Adipocyte (in vitro differentiated cells): Measurements from ENCODE around the gene AP4E1.
"Not testable (repeated sequence)": the region's sequence is repeated elsewhere in the genome, so short reads cannot be mapped to it uniquely, and the experiment has no call there.

Source experiments
- DNase-seq: peaks from one replicate; pipeline ENCODE4 v3.0.0-alpha.2; 2015; ENCODE audit warnings: low read depth
- H3K27me3 ChIP-seq: replicated peaks from 2 replicates; pipeline ENCODE4 v1.7.0; 2013; ENCODE audit warnings: mild to moderate bottlenecking, low read length, moderate library complexity; ENCODE audit not compliant: control insufficient read depth, insufficient read depth
- H3K36me3 ChIP-seq: 2 replicates; pipeline ENCODE4 v1.7.0; 2013; ENCODE audit warnings: low read length, mild to moderate bottlenecking, moderate library complexity; ENCODE audit not compliant: control insufficient read depth, insufficient read depth, severe bottlenecking
- H3K4me1 ChIP-seq: 2 replicates; pipeline ENCODE4 v1.7.0; 2013; ENCODE audit warnings: mild to moderate bottlenecking, low read length, moderate library complexity; ENCODE audit not compliant: control insufficient read depth, insufficient read depth
- H3K4me3 ChIP-seq: 2 replicates; pipeline ENCODE4 v1.7.0; 2013; ENCODE audit warnings: mild to moderate bottlenecking, low read length, moderate library complexity
- H3K9ac ChIP-seq: 2 replicates; pipeline ENCODE4 v1.7.0; 2013; ENCODE audit warnings: mild to moderate bottlenecking, low read length, moderate library complexity
- H3K9me3 ChIP-seq: 2 replicates; pipeline ENCODE4 v1.7.0; 2013; ENCODE audit warnings: mild to moderate bottlenecking, low read length, moderate library complexity; ENCODE audit not compliant: control insufficient read depth

Gene AP4E1

GRCh38 chr15:50953302-50953701, 44.8 kb downstream of the AP4E1 start:
- H3K4me1 ChIP-seq = no peaks in the 10 kb centered on the region
- peak; percentile 28 for DNase-seq
- H3K4me3 ChIP-seq = no peak overlapping the region
- no peaks in the 10 kb centered on the region for H3K9me3 ChIP-seq
- H3K9ac ChIP-seq = no peak overlapping the region
- H3K36me3 ChIP-seq = peaks cover 70% of the 10 kb centered on the region
- no peaks in the 10 kb centered on the region for H3K27me3 ChIP-seq

DNA sequence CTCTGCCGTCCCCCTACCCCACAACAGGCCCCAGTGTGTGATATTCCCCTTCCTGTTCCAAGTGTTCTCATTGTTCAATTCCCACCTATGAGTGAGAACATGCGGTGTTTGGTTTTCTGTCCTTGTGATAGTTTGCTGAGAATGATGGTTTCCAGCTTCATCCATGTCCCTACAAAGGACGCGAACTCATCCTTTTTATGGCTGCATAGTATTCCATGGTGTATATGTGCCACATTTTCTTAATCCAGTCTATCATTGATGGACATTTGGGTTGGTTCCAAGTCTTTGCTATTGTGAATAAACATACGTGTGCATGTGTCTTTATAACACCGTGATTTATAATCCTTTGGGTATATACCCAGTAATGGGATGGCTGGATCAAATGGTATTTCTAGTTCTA, 46.4 kb downstream of the AP4E1 start:
- not testable (repeated sequence) for H3K9ac ChIP-seq, DNase-seq, H3K4me1 ChIP-seq, H3K9me3 ChIP-seq, H3K27me3 ChIP-seq, H3K4me3 ChIP-seq
- H3K36me3 ChIP-seq = peaks cover 80% of the 10 kb centered on the region

- Histone ChIP-seq H3K36me3 (peaks cover 83% of the 10 kb centered on the region), H3K9ac (no peak overlapping the region), H3K27me3 (no peaks in the 10 kb centered on the region), H3K4me1 (no peaks in the 10 kb centered on the region), H3K9me3 (peaks cover 42% of the 10 kb centered on the region), H3K4me3 (no peak overlapping the region)
- DNase-seq = no peak
Observed at GRCh38 chr15:50959717-50960116, 51.2 kb downstream of the AP4E1 start.

DNA sequence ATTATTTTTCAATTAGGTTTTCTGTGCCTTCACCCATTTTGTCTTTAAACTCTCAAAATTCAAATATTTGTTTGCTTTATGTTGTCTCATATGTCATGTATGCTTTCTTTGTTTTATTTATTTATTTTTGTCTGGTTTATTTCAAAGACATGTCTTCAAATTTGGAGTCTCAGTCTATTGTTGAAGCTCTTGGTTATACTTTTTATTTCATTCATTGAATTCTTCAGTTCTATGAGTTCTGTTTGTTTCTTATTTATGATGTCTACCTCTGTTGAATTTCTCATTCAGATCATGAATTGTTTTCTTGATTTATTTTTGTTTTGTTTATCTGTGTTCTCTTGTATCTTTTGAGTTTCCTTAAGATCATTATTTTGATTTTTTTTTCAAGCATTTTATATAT, 55.6 kb downstream of the AP4E1 start:
- no peak overlapping the region for H3K9ac ChIP-seq
- H3K9me3 ChIP-seq = peaks cover 47% of the 10 kb centered on the region
- H3K36me3 ChIP-seq = peaks cover 55% of the 10 kb centered on the region
- H3K4me1 ChIP-seq = no peaks in the 10 kb centered on the region
- no peak overlapping the region for H3K4me3 ChIP-seq
- DNase-seq = no peak
- no peaks in the 10 kb centered on the region for H3K27me3 ChIP-seq

GRCh38 chr15:50968353-50968752, 59.9 kb downstream of the AP4E1 start:
- Histone ChIP-seq H3K9ac (no peak overlapping the region), H3K4me1 (no peaks in the 10 kb centered on the region), H3K9me3 (peaks cover 41% of the 10 kb centered on the region), H3K4me3 (no peak overlapping the region), H3K27me3 (no peaks in the 10 kb centered on the region), H3K36me3 (peaks cover 59% of the 10 kb centered on the region)
- DNase-seq = no peak

- no peak for DNase-seq
- no peak overlapping the region for H3K4me3 ChIP-seq
- peaks cover 24% of the 10 kb centered on the region for H3K9me3 ChIP-seq
- H3K27me3 ChIP-seq = no peaks in the 10 kb centered on the region
- no peaks in the 10 kb centered on the region for H3K4me1 ChIP-seq
- no peak overlapping the region for H3K9ac ChIP-seq
- H3K36me3 ChIP-seq = peaks cover 64% of the 10 kb centered on the region
Observed at GRCh38 chr15:50970524-50970923, 62.0 kb downstream of the AP4E1 start.

DNA sequence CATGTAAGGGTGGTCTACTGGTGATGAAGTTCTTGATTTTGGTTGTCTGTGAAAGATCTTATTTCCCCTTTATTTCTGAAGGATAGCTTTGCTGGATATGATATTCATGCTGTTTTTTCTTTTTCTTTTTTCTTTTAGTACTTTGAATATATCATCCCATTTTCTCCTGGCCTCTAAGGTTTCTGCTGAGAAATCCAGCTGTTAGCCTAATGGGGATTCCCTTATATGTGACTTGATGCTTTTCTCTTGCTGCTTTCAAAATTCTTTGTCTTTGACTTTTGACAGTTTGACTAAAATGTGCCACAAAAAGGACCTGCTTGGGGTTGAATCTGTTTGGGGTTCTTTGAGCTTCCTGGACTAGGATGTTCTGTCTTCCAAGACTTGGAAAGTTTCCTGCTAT, 62.6 kb downstream of the AP4E1 start:
- no peaks in the 10 kb centered on the region for H3K4me1 ChIP-seq
- DNase-seq = no peak
- peaks cover 28% of the 10 kb centered on the region for H3K9me3 ChIP-seq
- no peak overlapping the region for H3K9ac ChIP-seq
- no peaks in the 10 kb centered on the region for H3K27me3 ChIP-seq
- H3K4me3 ChIP-seq = no peak overlapping the region
- peaks cover 67% of the 10 kb centered on the region for H3K36me3 ChIP-seq

- H3K27me3 ChIP-seq = no peaks in the 10 kb centered on the region
- no peak overlapping the region for H3K4me3 ChIP-seq
Observed at GRCh38 chr15:50971542-50971941, 63.1 kb downstream of the AP4E1 start.

DNA sequence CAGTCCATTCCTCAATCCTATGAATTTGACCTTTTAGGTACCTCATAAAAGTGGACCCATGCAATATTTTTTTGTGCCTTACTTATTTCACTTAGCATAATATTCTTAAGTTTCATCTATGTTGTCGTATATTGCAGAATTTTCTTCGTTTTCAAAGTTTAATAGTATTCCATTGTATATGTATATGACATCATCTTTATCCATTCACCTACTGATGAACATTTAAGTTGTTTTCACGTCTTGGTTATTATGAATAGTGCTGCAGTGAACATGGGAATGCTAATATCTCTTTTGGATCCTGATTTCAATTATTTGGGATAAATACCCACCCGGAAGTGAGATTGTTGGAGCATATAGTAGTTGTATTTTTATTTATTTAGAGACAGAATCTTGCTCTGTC, 65.1 kb downstream of the AP4E1 start:
- Histone ChIP-seq H3K36me3 (peaks cover 70% of the 10 kb centered on the region), H3K4me3 (no peak overlapping the region), H3K9me3 (peaks cover 28% of the 10 kb centered on the region), H3K4me1 (peaks cover 8% of the 10 kb centered on the region), H3K9ac (no peak overlapping the region), H3K27me3 (no peaks in the 10 kb centered on the region)
- DNase-seq = no peak

More at GRCh38 chr15:50971542-50971941, 63.1 kb downstream of the AP4E1 start:
- H3K9ac ChIP-seq = no peak overlapping the region
- H3K4me1 ChIP-seq = peaks cover 2% of the 10 kb centered on the region
- no peak for DNase-seq
- H3K9me3 ChIP-seq = peaks cover 28% of the 10 kb centered on the region
- peaks cover 67% of the 10 kb centered on the region for H3K36me3 ChIP-seq

- Histone ChIP-seq H3K36me3 (peaks cover 49% of the 10 kb centered on the region), H3K9me3 (peaks cover 6% of the 10 kb centered on the region), H3K9ac (no peak overlapping the region), H3K4me1 (peaks cover 8% of the 10 kb centered on the region), H3K27me3 (no peaks in the 10 kb centered on the region), H3K4me3 (no peak overlapping the region)
- DNase-seq = peak; percentile 40
Observed at GRCh38 chr15:50977162-50977561, 68.7 kb downstream of the AP4E1 start.

- Histone ChIP-seq H3K27me3 (no peaks in the 10 kb centered on the region), H3K36me3 (peaks cover 38% of the 10 kb centered on the region), H3K9me3 (peaks cover 6% of the 10 kb centered on the region), H3K4me1 (peaks cover 8% of the 10 kb centered on the region), H3K9ac (no peak overlapping the region), H3K4me3 (no peak overlapping the region)
- DNase-seq = no peak
Observed at GRCh38 chr15:50978580-50978979, 70.1 kb downstream of the AP4E1 start.

GRCh38 chr15:50979041-50979440, 70.6 kb downstream of the AP4E1 start:
- Histone ChIP-seq H3K9me3 (peaks cover 6% of the 10 kb centered on the region), H3K4me3 (no peak overlapping the region), H3K27me3 (no peaks in the 10 kb centered on the region), H3K36me3 (peaks cover 38% of the 10 kb centered on the region), H3K4me1 (peaks cover 8% of the 10 kb centered on the region), H3K9ac (no peak overlapping the region)
- no peak for DNase-seq
